ENCODE results near the gene SLC12A5.
A peak's percentile ranks its signal among the peaks of the same experiment; 100 is the strongest.

Gene SLC12A5

DNA sequence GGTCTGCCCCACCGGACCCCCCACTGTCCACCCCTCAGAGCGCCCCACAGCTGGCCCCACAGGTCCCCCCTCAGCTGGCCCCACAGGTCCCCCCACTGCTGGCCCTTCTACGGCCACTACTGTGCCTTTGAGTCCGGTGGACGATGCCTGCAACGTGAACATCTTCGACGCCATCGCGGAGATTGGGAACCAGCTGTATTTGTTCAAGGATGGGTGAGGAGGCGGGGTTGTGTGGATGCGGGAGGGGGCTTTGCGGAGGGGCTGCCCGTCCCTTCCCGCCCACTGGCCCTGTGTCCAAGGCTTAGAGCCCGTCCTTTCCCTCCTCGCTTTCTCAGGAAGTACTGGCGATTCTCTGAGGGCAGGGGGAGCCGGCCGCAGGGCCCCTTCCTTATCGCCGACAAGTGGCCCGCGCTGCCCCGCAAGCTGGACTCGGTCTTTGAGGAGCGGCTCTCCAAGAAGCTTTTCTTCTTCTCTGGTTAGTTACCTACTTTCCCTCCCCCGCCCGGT, 15.6 kb upstream of the SLC12A5 start:
- Histone ChIP-seq H3K9ac (ENCODE audit: low read depth, low read length) (peak overlapping the region; percentile 79; the same call in 1 of the 2 replicates), H3K9me3 (ENCODE audit: control insufficient read depth, insufficient read depth, low read length) (no peaks in the 10 kb centered on the region; the same call in 1 of the 2 replicates), H3K36me3 (ENCODE audit: insufficient read depth, low read length) (no peaks in the 10 kb centered on the region; the same call in 1 of the 2 replicates), H3K4me1 (ENCODE audit: insufficient read depth, low read length) (peaks cover 11% of the 10 kb centered on the region; the same call in 1 of the 2 replicates)

DNA sequence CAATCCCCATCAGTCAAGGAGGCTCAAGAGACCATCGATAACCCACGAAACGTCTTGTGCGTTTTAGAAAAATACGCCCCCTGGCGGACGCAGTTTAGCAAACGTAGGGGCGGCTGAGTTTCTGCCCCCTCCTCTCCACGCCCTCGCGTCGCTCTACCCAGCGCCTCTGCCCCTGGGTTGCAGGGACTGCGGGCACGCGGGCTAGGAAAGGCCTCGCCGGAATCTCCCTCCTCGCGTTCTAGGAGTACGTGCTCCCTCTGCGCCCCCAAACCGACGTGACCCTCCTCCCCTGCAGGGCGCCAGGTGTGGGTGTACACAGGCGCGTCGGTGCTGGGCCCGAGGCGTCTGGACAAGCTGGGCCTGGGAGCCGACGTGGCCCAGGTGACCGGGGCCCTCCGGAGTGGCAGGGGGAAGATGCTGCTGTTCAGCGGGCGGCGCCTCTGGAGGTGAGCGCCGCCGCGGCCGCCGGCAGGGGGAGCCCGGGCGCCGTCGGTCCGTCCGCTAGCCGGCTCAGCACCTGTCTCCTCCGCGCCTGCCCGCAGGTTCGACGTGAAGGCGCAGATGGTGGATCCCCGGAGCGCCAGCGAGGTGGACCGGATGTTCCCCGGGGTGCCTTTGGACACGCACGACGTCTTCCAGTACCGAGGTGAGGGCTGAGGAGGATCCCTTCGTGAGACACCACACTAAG, 15.0 kb upstream of the SLC12A5 start:
- Histone ChIP-seq H3K9me3 (ENCODE audit: control insufficient read depth, insufficient read depth, low read length) (no peaks in the 10 kb centered on the region; the same call in 1 of the 2 replicates), H3K36me3 (ENCODE audit: insufficient read depth, low read length) (no peaks in the 10 kb centered on the region; the same call in 1 of the 2 replicates), H3K4me1 (ENCODE audit: insufficient read depth, low read length) (0 out of 2 replicates have a peak, but pooled peaks cover 6% of the 10 kb centered on the region), H3K9ac (ENCODE audit: low read depth, low read length) (peak overlapping the region; percentile 79)

DNA sequence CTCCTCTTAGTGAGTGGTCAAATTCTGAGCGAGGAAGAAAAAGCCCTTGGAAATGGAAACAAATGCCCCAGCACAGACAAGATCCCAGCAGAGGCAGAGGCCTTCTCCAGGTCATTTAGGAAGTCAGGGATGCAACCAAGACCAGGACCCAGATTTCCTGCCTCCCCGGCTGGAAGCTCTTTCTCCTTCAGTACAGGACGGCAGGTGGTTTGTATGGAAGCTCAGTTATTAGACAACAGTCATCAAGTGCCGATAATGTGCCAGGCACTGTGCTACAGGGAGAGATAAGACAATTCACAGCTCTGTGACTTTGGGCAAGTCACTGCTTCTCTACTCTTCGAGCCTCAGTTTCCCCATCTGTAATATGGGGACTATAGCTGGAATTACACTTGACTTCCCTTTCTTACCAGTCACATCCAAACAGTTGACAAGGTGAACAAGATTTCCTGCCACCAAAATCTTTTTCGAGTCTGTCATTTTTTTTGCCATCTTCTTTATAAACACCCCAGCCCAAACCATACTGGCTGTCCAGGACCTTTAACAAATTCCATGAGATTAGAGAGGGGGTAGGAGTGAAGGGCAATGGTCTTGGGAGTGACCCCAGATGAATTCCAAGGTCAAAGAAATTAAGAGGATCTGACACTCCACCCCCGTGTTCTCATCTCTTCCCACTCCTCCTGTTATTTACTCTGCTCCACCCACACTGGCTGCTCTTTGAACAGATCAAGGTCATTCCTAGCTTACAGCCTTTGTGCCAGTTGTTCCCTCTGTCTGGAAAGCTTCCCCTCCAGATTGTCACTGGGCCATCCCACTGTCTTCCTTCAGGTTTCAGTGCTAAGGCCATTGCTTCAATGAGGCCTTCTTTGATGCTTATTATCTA, 14.3 kb upstream of the SLC12A5 start:
- peak overlapping the region; percentile 79; the same call in 1 of the 2 replicates for H3K9ac ChIP-seq (ENCODE audit: low read depth, low read length)
- H3K9me3 ChIP-seq (ENCODE audit: control insufficient read depth, insufficient read depth, low read length), result no peaks in the 10 kb centered on the region; the same call in 1 of the 2 replicates
- no peaks in the 10 kb centered on the region; the same call in 1 of the 2 replicates for H3K36me3 ChIP-seq (ENCODE audit: insufficient read depth, low read length)
- no peaks in the 10 kb centered on the region for H3K4me1 ChIP-seq (ENCODE audit: insufficient read depth, low read length)

DNA sequence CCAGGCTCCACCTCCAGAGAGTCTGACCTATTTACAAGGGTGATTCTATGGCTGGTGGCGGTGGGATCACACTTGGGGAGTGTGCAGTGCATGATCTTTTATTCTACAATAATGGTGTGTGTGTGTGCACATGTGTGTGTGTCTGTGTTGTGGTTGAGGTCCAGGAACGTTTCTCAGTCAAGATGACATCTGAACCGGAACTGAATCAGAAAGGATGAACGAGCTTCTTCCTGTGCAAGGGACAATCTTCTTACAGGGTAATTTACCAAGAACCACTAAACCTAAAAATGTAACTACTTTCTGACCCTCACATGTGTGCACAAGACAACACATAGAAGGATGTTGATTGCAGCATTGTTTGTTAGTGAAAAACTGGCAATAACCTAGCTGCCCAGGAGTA, 11.7 kb upstream of the SLC12A5 start:
- 0 out of 2 replicates have a peak, but pooled peaks cover 4% of the 10 kb centered on the region for H3K4me1 ChIP-seq (ENCODE audit: insufficient read depth, low read length)
- no peak overlapping the region for H3K9ac ChIP-seq (ENCODE audit: low read depth, low read length)
- H3K9me3 ChIP-seq (ENCODE audit: control insufficient read depth, insufficient read depth, low read length), result no peaks in the 10 kb centered on the region
- H3K36me3 ChIP-seq (ENCODE audit: insufficient read depth, low read length), result no peaks in the 10 kb centered on the region; the same call in 1 of the 2 replicates

DNA sequence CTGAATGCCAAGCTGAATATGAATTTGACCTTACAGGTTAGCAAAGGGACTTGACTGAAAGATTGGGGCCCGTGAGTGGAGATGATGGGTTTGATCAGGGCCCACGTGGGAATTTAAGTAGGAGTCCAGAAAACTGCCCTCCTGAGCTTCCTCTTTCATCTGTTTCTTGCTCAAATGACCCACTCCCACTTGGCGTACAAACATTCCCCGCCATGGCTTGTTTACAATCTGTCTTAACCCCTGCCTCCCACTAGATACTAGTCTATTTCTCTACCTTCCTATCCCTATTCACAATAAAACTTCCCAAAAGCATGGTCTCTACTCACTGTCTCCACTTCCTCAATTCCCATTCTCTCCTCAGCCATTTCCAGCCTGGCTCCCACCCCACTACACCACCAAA, 10.9 kb upstream of the SLC12A5 start:
- Histone ChIP-seq H3K9me3 (ENCODE audit: control insufficient read depth, insufficient read depth, low read length) (no peaks in the 10 kb centered on the region), H3K36me3 (ENCODE audit: insufficient read depth, low read length) (no peaks in the 10 kb centered on the region; the same call in 1 of the 2 replicates), H3K9ac (ENCODE audit: low read depth, low read length) (no peak overlapping the region), H3K4me1 (ENCODE audit: insufficient read depth, low read length) (0 out of 2 replicates have a peak, but pooled peaks cover 4% of the 10 kb centered on the region)

DNA sequence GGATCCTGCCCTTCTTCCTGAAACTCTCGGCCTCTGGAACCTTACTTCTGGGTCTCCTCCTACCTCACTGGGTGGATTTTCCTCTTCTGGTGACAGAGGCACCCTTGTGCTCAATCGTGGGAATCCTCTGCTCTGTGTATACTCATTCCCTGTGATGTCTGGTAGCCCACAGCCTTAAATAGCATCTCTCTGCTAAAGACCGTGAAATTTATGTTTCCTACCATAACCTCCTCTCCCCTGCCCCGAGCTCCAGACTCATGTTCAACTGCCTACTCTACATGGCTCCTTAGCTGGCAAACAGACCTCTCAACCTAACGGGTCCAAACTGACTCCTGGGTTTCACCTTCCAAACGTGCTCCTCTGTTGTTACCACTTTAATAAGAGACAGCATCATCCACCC, 10.4 kb upstream of the SLC12A5 start:
- 0 out of 2 replicates have a peak, but pooled peaks cover 4% of the 10 kb centered on the region for H3K4me1 ChIP-seq (ENCODE audit: insufficient read depth, low read length)

DNA sequence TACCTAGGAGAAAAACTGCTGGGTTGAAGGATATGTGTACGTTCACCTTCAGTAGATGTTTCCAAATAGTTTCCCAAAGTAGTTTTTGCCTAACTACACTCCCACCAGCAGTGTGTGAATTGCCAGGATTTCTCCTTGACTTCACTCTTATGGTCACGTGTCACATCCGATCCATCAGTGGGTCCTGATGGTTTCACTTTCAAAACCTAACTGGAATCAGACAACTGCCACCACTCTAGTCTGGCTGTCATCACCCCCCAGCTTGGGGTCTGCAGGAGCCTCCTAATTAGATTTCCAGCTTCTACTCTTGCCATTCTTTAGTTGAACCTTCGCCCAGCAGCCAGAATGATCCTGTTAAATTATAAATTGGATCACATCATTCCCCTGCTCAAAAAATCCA, 8.5 kb upstream of the SLC12A5 start:
- Histone ChIP-seq H3K4me1 (ENCODE audit: insufficient read depth, low read length) (0 out of 2 replicates have a peak, but pooled peaks cover 4% of the 10 kb centered on the region), H3K36me3 (ENCODE audit: insufficient read depth, low read length) (no peaks in the 10 kb centered on the region; the same call in 1 of the 2 replicates), H3K9me3 (ENCODE audit: control insufficient read depth, insufficient read depth, low read length) (no peaks in the 10 kb centered on the region), H3K9ac (ENCODE audit: low read depth, low read length) (no peak overlapping the region)

More for the DNA sequence above, 10.4 kb upstream of the SLC12A5 start:
- no peak overlapping the region for H3K9ac ChIP-seq (ENCODE audit: low read depth, low read length)
- H3K9me3 ChIP-seq (ENCODE audit: control insufficient read depth, insufficient read depth, low read length), result no peaks in the 10 kb centered on the region
- no peaks in the 10 kb centered on the region; the same call in 1 of the 2 replicates for H3K36me3 ChIP-seq (ENCODE audit: insufficient read depth, low read length)

DNA sequence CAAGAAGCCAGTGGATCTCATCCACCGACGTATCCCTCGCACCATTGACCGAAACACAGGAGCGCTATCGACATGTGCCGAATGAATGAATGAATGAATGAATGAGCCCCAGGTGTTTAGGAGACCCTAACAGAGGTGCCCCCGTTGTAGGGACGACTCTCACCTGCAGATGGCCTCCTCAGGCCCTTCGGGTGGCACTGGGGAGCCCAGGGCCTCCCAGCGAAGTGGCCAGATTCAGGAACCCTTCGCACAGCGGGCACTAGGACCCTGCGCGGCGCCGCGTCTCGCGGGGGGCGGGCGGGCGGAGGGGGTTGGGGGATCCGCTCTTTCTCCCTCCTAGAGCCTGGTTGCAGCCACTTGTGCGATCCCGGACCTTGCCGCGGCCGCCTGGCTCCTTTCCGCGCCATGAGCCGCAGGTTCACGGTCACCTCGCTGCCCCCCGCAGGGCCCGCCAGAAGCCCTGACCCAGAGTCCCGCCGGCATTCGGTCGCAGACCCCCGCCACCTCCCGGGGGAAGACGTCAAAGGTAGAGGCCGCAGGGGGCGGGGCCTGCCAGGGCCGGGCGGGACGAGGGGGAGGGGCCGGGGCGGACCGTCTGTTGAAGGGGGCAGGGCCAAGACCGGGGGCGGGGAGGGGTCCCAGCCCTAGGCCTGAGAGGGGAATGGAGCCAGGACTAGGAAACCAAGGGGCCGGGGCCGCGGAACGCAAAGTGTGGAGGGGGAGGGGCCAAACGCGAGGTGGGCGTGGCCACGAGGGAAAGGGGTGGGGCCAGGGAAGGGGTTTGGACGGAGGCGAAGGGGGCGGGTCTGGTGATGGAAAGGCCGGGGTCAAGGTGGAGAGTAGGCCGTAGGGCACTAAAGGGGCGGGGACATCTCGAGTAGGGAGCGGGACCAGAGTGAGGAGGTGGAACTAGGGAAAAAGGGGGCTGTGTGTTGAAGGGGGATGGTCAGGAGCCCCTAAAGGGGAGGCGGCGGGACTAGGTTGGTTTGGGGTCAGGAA, 7.4 kb upstream of the SLC12A5 start:
- Histone ChIP-seq H3K36me3 (ENCODE audit: insufficient read depth, low read length) (no peaks in the 10 kb centered on the region; the same call in 1 of the 2 replicates), H3K9ac (ENCODE audit: low read depth, low read length) (peak overlapping the region; percentile 78), H3K4me1 (ENCODE audit: insufficient read depth, low read length) (0 out of 2 replicates have a peak, but pooled peaks cover 4% of the 10 kb centered on the region), H3K9me3 (ENCODE audit: control insufficient read depth, insufficient read depth, low read length) (no peaks in the 10 kb centered on the region)

DNA sequence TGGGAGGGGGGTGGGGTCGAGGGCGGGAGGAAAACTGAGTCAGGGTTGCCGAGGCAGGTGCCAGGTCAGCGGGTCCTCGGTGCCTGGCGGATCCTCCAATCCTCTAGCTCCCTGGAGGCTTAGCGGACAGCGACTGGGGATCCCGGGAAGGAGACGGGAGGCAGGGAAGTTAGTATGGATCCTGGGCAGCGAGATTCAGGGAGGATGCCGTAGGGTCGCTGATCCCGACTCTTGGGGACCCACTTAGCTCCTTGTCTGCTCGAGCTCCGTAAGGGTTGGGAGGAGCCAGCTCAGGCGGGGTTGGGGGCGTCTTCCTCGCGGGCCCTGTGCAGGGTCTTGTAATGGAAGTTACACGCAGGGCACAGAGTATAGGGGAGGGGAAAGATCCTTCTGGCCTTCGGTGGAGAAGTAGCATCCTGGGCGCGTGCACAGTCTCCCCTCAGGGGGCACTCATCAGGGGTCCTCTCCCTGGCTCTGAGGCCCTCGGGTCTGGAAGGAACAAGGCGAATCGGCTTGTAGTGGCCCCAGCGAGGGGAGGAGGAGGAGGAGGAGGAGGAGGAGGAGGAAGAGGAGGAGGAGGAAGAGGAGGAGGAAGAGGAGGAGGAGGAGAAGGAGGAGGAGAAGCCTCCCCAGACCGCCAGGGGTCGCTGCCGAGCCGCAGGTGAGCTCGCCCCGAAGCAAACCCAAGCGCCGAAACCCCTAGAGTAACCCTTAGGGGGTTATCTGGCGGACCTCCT, 6.4 kb upstream of the SLC12A5 start:
- Histone ChIP-seq H3K9ac (ENCODE audit: low read depth, low read length) (peak overlapping the region; percentile 50; the same call in 1 of the 2 replicates), H3K4me1 (ENCODE audit: insufficient read depth, low read length) (0 out of 2 replicates have a peak, but pooled peaks cover 4% of the 10 kb centered on the region), H3K9me3 (ENCODE audit: control insufficient read depth, insufficient read depth, low read length) (no peaks in the 10 kb centered on the region)

DNA sequence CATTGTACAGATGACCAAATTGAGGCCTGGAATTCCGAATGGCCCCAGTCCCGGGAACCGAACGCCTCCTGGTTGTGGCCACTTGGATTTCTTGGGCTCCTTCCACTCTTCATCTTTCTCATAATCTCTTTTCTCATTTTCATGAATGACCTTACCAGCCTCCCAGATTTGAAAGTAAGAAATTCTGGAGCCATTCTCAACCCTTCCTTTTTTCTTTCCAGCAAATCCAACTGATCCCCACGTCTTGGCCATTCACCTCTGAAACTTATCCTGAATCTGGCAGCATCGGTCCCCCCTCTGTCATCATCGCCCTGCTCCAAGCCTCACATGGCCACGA, 5.9 kb upstream of the SLC12A5 start:
- H3K9ac ChIP-seq (ENCODE audit: low read depth, low read length), result no peak overlapping the region

More for the DNA sequence above, 6.4 kb upstream of the SLC12A5 start:
- no peaks in the 10 kb centered on the region; the same call in 1 of the 2 replicates for H3K36me3 ChIP-seq (ENCODE audit: insufficient read depth, low read length)

DNA sequence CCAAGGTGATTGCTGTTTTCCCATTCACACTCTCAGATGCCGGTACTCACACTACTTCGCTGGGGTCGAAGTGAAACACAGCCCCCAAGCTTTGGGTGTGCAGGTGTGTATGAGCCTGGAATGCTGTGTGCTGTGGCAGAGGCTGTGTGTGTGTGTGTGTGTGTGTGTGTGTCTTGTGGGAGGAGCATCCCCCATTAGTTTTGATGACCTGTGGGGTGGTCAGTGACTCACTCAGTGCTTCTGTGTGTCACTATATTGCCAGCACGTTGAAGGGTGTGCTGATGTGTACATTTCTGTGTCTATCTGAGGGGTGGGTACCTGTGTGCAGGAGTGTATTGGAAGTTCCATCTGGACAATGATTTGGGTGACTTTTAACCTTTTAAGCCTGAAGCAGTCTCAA, 5.0 kb upstream of the SLC12A5 start:
- no peak overlapping the region for H3K9ac ChIP-seq (ENCODE audit: low read depth, low read length)
- H3K4me1 ChIP-seq (ENCODE audit: insufficient read depth, low read length), result 0 out of 2 replicates have a peak, but pooled peaks cover 4% of the 10 kb centered on the region
- no peaks in the 10 kb centered on the region for H3K9me3 ChIP-seq (ENCODE audit: control insufficient read depth, insufficient read depth, low read length)
- no peaks in the 10 kb centered on the region for H3K36me3 ChIP-seq (ENCODE audit: insufficient read depth, low read length)

More for the DNA sequence above, 5.9 kb upstream of the SLC12A5 start:
- H3K4me1 ChIP-seq (ENCODE audit: insufficient read depth, low read length), result 0 out of 2 replicates have a peak, but pooled peaks cover 4% of the 10 kb centered on the region
- H3K9me3 ChIP-seq (ENCODE audit: control insufficient read depth, insufficient read depth, low read length), result no peaks in the 10 kb centered on the region
- no peaks in the 10 kb centered on the region for H3K36me3 ChIP-seq (ENCODE audit: insufficient read depth, low read length)

DNA sequence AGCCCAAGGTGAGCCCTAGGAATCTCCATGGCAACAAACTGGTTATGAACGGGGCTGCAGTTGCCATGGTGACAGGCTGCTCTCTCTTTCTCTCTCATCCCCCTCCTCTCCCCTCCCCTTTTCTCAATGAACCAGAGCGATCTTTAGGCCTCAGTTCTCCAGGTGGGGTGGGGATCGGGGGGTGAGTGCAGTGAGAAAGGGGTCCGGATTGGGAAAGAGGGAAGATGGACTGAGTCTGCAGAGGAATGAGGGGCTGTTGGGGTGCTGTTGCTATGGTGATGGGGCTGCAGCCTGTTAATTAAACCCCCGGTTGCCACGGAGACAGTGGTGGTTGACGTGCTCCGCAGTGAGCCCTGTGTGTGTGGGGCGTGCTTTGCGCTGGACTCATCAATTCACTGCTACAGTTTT, 3.6 kb upstream of the SLC12A5 start:
- no peaks in the 10 kb centered on the region for H3K36me3 ChIP-seq (ENCODE audit: insufficient read depth, low read length)
- no peak overlapping the region for H3K9ac ChIP-seq (ENCODE audit: low read depth, low read length)
- 0 out of 2 replicates have a peak, but pooled peaks cover 4% of the 10 kb centered on the region for H3K4me1 ChIP-seq (ENCODE audit: insufficient read depth, low read length)
- no peaks in the 10 kb centered on the region for H3K9me3 ChIP-seq (ENCODE audit: control insufficient read depth, insufficient read depth, low read length)

All from ES-I3 (cell line).